Camera-type eye (tissue), 1 donor: ENCODE measurements around the gene TC2N. TPM values are rescaled to one million over a fixed set of nuclear protein-coding genes. Genes with fewer than 3 reads are reported as not detected.

Experiments
- total RNA-seq: library from RNA; depleted of rRNA; stranded (reverse); fragments of >200 nt; gene quantifications from one replicate; pipeline ENCODE4 v1.2.3, GENCODE V29; 2014

TC2N gene
- 12.0 TPM for total RNA-seq

GRCh38 chr14:91867316-91867988 lies at the start of gene TC2N:
TSS of gene TC2N (minus strand) at chr14:91867536. CDS start at chr14:91813769, 53,767 bp downstream.

GRCh38 chr14:91731986-91732385 lies 135.3 kb downstream of the TC2N start, which contains the start of gene CATSPERB:
TSS of gene CATSPERB (minus strand) at chr14:91732086. CDS start at chr14:91729479, 2,607 bp downstream.

Other genes starting within 250 kb of the TC2N start
- 0.55 TPM for gene CATSPERB, start 135.4 kb downstream of the TC2N start, total RNA-seq
- 69.1 TPM for gene FBLN5, start 80.2 kb upstream of the TC2N start, total RNA-seq
- 64.0 TPM for gene TRIP11, start 172.5 kb upstream of the TC2N start, total RNA-seq
- gene ATXN3, start 239.0 kb upstream of the TC2N start, total RNA-seq, result 92.9 TPM